Erythroblast (primary cell): ENCODE measurements around the gene MYH10.

Source experiments
- GATA1 ChIP-seq: IDR thresholded peaks from 2 replicates; pipeline ENCODE4 v1.6.1; 2011; ENCODE audit warnings: low read depth, mild to moderate bottlenecking, control low read depth, low read length, moderate library complexity
- POLR2A ChIP-seq: IDR thresholded peaks from 2 replicates; pipeline ENCODE4 v1.6.1; 2011; ENCODE audit warnings: mild to moderate bottlenecking, low read length

- TF ChIP-seq POLR2A (no peak), GATA1 (no peak)
Measured at GRCh38 chr17:8593276-8593675, 37.2 kb downstream of the MYH10 start.
